ENCODE measurements around the gene SLC25A19. TPM values are rescaled to one million over a fixed set of nuclear protein-coding genes. Genes with fewer than 3 reads are reported as not detected.

The SLC25A19 gene
- total and polyA plus RNA-seq, 2 donors (not counting 1 experiment from before 2014, with no cell fraction given) = 5.1 to 9.7 TPM

DNA sequence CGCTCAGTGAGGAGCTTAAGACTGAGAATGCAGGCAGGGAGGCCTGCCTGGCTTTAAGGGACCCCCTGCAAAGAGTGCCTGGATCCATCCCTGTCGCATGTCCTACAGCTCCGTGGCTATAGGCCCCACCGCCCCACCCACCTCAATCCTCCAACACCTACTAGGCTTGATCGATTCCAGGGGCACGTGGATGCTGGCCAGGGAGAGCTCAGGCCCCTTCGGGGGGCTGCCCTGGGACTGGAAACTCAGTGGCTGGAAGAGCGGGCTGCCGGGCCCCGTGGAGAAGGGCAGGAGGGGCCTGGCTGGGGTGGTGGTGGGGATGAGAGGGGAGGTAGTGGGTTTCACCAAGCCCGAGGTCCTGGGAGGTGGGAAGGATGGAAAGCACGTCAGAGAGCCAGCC lies 50.0 kb downstream of the SLC25A19 start:
- peaks cover 3% of the 10 kb centered on the region for H3K4me1 ChIP-seq (ENCODE audit: control insufficient read depth, extremely low read depth, insufficient read depth, low read length)
- no peak overlapping the region for H3K4me3 ChIP-seq (replicated peaks in 1 of 4; ENCODE audit: control extremely low read depth in 1 of 4, insufficient read depth in 1 of 4, low read depth in 3 of 4, low read length in 4 of 4)
- no peak overlapping the region for H3K9ac ChIP-seq (ENCODE audit: insufficient read depth, low read length)
- no peak for TF ChIP-seq EZH2 (IDR thresholded peaks at IDR 0.05; ENCODE audit: low read length, missing control alignments)
- TF ChIP-seq, protein P1, sequence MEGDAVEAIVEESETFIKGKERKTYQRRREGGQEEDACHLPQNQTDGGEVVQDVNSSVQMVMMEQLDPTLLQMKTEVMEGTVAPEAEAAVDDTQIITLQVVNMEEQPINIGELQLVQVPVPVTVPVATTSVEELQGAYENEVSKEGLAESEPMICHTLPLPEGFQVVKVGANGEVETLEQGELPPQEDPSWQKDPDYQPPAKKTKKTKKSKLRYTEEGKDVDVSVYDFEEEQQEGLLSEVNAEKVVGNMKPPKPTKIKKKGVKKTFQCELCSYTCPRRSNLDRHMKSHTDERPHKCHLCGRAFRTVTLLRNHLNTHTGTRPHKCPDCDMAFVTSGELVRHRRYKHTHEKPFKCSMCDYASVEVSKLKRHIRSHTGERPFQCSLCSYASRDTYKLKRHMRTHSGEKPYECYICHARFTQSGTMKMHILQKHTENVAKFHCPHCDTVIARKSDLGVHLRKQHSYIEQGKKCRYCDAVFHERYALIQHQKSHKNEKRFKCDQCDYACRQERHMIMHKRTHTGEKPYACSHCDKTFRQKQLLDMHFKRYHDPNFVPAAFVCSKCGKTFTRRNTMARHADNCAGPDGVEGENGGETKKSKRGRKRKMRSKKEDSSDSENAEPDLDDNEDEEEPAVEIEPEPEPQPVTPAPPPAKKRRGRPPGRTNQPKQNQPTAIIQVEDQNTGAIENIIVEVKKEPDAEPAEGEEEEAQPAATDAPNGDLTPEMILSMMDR (conservative IDR thresholded peaks at IDR 0.05 in 1 of 2, IDR thresholded peaks at IDR 0.05 in 1 of 2; ENCODE audit: low read depth in 1 of 2, low read length in 2 of 2) = no peak
- no peak overlapping the region for H3K27ac ChIP-seq (ENCODE audit: insufficient read depth, low read length)
- no peaks in the 10 kb centered on the region for H3K79me2 ChIP-seq (ENCODE audit: control insufficient read depth, insufficient read depth, low read length)
- no peaks in the 10 kb centered on the region for H4K20me1 ChIP-seq (ENCODE audit: control insufficient read depth, extremely low read depth, insufficient read depth, low read length)
- no peak overlapping the region for H2AFZ ChIP-seq (ENCODE audit: low read length)
- no peak for DNase-seq (ENCODE audit: low read depth in 2 of 2)
- H3K27me3 ChIP-seq (ENCODE audit: control insufficient read depth, insufficient read depth, low read length) = no peaks in the 10 kb centered on the region
- H3K4me2 ChIP-seq (ENCODE audit: extremely low read depth, insufficient read depth, low read length) = no peak overlapping the region
- peaks cover 44% of the 10 kb centered on the region for H3K36me3 ChIP-seq (ENCODE audit: control insufficient read depth, insufficient read depth, low read length)
- H3K9me3 ChIP-seq (ENCODE audit: control insufficient read depth, insufficient read depth, low read depth, low read length) = no peaks in the 10 kb centered on the region

DNA sequence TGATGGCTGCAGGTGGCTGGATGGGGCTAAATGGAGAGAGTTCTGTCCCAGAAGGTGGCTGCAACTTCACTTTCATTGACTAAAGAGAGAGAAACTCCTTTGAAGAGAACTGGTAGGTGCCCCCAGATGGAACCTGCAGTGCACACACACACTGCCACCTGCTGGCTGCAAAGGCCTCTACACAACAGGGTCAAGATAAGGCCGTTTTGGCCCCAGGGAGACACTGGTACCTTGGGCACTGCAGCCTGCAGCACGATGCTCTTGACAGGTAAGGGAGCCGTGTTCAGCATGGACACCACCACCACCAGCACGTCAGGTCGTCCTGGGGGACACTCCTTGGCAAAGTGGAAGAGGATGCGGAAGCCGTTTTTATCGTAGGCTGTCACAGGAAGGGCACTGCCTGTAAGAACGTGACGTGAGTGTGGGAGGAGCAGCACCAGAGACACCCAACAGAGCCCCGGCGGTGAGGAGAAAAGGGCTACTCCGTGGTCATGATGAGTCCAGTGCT lies 50.5 kb downstream of the SLC25A19 start:
- H3K36me3 ChIP-seq (ENCODE audit: control insufficient read depth, insufficient read depth, low read length) = peaks cover 44% of the 10 kb centered on the region
- TF ChIP-seq, protein P1 (conservative IDR thresholded peaks at IDR 0.05 in 1 of 2, IDR thresholded peaks at IDR 0.05 in 1 of 2; ENCODE audit: low read depth in 1 of 2, low read length in 2 of 2) = peak; percentile 68 to 89
- no peak for TF ChIP-seq EZH2 (IDR thresholded peaks at IDR 0.05; ENCODE audit: low read length, missing control alignments)
- H2AFZ ChIP-seq (ENCODE audit: low read length) = no peak overlapping the region
- H3K27ac ChIP-seq (ENCODE audit: insufficient read depth, low read length) = no peak overlapping the region
- no peaks in the 10 kb centered on the region for H4K20me1 ChIP-seq (ENCODE audit: control insufficient read depth, extremely low read depth, insufficient read depth, low read length)
- no peaks in the 10 kb centered on the region for H3K27me3 ChIP-seq (ENCODE audit: control insufficient read depth, insufficient read depth, low read length)
- no peaks in the 10 kb centered on the region for H3K79me2 ChIP-seq (ENCODE audit: control insufficient read depth, insufficient read depth, low read length)
- peaks cover 3% of the 10 kb centered on the region for H3K4me1 ChIP-seq (ENCODE audit: control insufficient read depth, extremely low read depth, insufficient read depth, low read length)
- H3K4me2 ChIP-seq (ENCODE audit: extremely low read depth, insufficient read depth, low read length) = no peak overlapping the region
- no peaks in the 10 kb centered on the region for H3K9me3 ChIP-seq (ENCODE audit: control insufficient read depth, insufficient read depth, low read depth, low read length)
- H3K9ac ChIP-seq (ENCODE audit: insufficient read depth, low read length) = no peak overlapping the region
- peak; percentile 58 to 72 for DNase-seq (ENCODE audit: low read depth in 2 of 2)
- H3K4me3 ChIP-seq (replicated peaks in 1 of 4; ENCODE audit: control extremely low read depth in 1 of 4, insufficient read depth in 1 of 4, low read depth in 3 of 4, low read length in 4 of 4) = no peak overlapping the region

DNA sequence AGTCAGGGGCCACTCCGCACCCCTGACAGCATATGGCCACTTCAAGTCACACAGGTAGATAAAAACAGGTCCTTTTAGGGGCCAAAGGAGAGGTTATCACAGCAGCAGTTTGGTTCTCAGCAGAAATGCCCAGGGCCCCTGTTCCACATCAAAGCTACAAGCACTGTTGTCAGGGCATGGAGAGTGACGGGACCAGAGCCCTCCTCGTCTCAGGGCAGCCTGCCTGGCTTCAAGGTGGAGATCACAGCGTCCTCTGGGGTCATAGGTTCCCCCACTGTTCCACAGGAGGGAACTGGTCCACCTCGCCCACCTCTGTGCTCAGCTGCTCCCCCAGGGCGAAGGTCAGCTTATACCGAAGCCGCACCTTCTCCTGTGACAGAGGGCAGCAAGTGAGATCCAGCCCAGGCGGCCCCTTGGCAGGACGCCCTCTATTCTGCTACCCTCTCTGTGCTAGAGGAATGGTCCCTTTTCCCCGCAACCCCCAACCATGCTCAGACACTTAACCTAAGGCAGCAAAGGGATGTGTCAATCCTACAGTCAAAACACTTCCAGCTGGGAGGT lies 51.1 kb downstream of the SLC25A19 start:
- TF ChIP-seq, protein P1 (conservative IDR thresholded peaks at IDR 0.05 in 1 of 2, IDR thresholded peaks at IDR 0.05 in 1 of 2; ENCODE audit: low read depth in 1 of 2, low read length in 2 of 2) = no peak
- TF ChIP-seq EZH2 (IDR thresholded peaks at IDR 0.05; ENCODE audit: low read length, missing control alignments) = no peak
- H3K27ac ChIP-seq (ENCODE audit: insufficient read depth, low read length) = no peak overlapping the region
- no peak overlapping the region for H3K9ac ChIP-seq (ENCODE audit: insufficient read depth, low read length)
- no peak overlapping the region for H2AFZ ChIP-seq (ENCODE audit: low read length)
- DNase-seq (ENCODE audit: low read depth in 2 of 2) = no peak
- no peaks in the 10 kb centered on the region for H3K79me2 ChIP-seq (ENCODE audit: control insufficient read depth, insufficient read depth, low read length)
- H3K9me3 ChIP-seq (ENCODE audit: control insufficient read depth, insufficient read depth, low read depth, low read length) = no peaks in the 10 kb centered on the region
- H4K20me1 ChIP-seq (ENCODE audit: control insufficient read depth, extremely low read depth, insufficient read depth, low read length) = no peaks in the 10 kb centered on the region
- H3K4me2 ChIP-seq (ENCODE audit: extremely low read depth, insufficient read depth, low read length) = no peak overlapping the region
- peaks cover 3% of the 10 kb centered on the region for H3K4me1 ChIP-seq (ENCODE audit: control insufficient read depth, extremely low read depth, insufficient read depth, low read length)
- H3K36me3 ChIP-seq (ENCODE audit: control insufficient read depth, insufficient read depth, low read length) = peaks cover 44% of the 10 kb centered on the region
- no peak overlapping the region for H3K4me3 ChIP-seq (replicated peaks in 1 of 4; ENCODE audit: control extremely low read depth in 1 of 4, insufficient read depth in 1 of 4, low read depth in 3 of 4, low read length in 4 of 4)
- no peaks in the 10 kb centered on the region for H3K27me3 ChIP-seq (ENCODE audit: control insufficient read depth, insufficient read depth, low read length)

Measured in fibroblast of lung (primary cell).